Measurements from ENCODE around the gene PKHD1. TPM values are rescaled to one million over a fixed set of nuclear protein-coding genes. Genes with fewer than 3 reads are reported as not detected.

The PKHD1 gene
- total and polyA plus RNA-seq, 4 experiments from 2014 or later = not detected

GRCh38 chr6:51570168-51570921 lies 517.1 kb downstream of the PKHD1 start:
- ChIA-PET POLR2A (ENCODE audit: partially characterized antibody) (no interaction called here), CTCF (ENCODE audit: partially characterized antibody) (no interaction called here)
- intact Hi-C loops (cut with micrococcal nuclease) = no loop called here

GRCh38 chr6:51569594-51569993 lies 517.8 kb downstream of the PKHD1 start:
- Histone ChIP-seq H3K27ac (ENCODE audit: low read depth, low read length) (no peak overlapping the region), H3K4me3 (ENCODE audit: low read length in 2 of 2) (no peak overlapping the region), H3K27me3 (ENCODE audit: insufficient read depth, low read length) (no peaks in the 10 kb centered on the region), H3K36me3 (ENCODE audit: insufficient read depth, low read length) (no peaks in the 10 kb centered on the region), H3K4me1 (ENCODE audit: insufficient read depth, low read length) (no peaks in the 10 kb centered on the region), H3K9me3 (ENCODE audit: control insufficient read depth in 1 of 2, low read length in 2 of 2) (no peaks in the 10 kb centered on the region)
- H3K27ac Mint-ChIP-seq = no peak overlapping the region
- H3K4me1 Mint-ChIP-seq = no peaks in the 10 kb centered on the region
- peaks cover 0 to 12% (median 3%) of the 10 kb centered on the region in 8 donors for H3K9me3 Mint-ChIP-seq
- intact Hi-C loops (cut with micrococcal nuclease) = no loop called here
- DNase-seq = no peak
- no peak overlapping the region for H3K4me3 Mint-ChIP-seq
- CTCF ChIA-PET (ENCODE audit: partially characterized antibody) = no interaction called here
- no peaks in the 10 kb centered on the region for H3K36me3 Mint-ChIP-seq
- H3K27me3 Mint-ChIP-seq = no peaks in the 10 kb centered on the region
- POLR2A ChIA-PET (ENCODE audit: partially characterized antibody) = no interaction called here

More at GRCh38 chr6:51570168-51570921, 517.1 kb downstream of the PKHD1 start:
- Mint-ChIP-seq H3K27ac (no peak overlapping the region), H3K27me3 (no peaks in the 10 kb centered on the region), H3K4me1 (no peaks in the 10 kb centered on the region), H3K9me3 (peaks cover 0 to 12% (median 3%) of the 10 kb centered on the region in 8 donors), H3K36me3 (no peaks in the 10 kb centered on the region), H3K4me3 (no peak overlapping the region)
- H3K4me3 ChIP-seq (ENCODE audit: low read length in 2 of 2) = no peak overlapping the region
- H3K4me1 ChIP-seq (ENCODE audit: insufficient read depth, low read length) = no peaks in the 10 kb centered on the region
- no peaks in the 10 kb centered on the region for H3K36me3 ChIP-seq (ENCODE audit: insufficient read depth, low read length)
- no peaks in the 10 kb centered on the region for H3K27me3 ChIP-seq (ENCODE audit: insufficient read depth, low read length)
- H3K27ac ChIP-seq (ENCODE audit: low read depth, low read length) = no peak overlapping the region
- DNase-seq = no peak
- no peaks in the 10 kb centered on the region for H3K9me3 ChIP-seq (ENCODE audit: control insufficient read depth in 1 of 2, low read length in 2 of 2)

GRCh38 chr6:51568771-51569170 lies 518.6 kb downstream of the PKHD1 start:
- H3K27me3 Mint-ChIP-seq = no peaks in the 10 kb centered on the region
- ChIA-PET POLR2A (ENCODE audit: partially characterized antibody) (no interaction called here), CTCF (ENCODE audit: partially characterized antibody) (no interaction called here)
- H3K27ac ChIP-seq (ENCODE audit: low read depth, low read length) = no peak overlapping the region
- no peak overlapping the region for H3K27ac Mint-ChIP-seq
- H3K9me3 Mint-ChIP-seq = peaks cover 0 to 10% (median 2%) of the 10 kb centered on the region in 8 donors
- H3K27me3 ChIP-seq (ENCODE audit: insufficient read depth, low read length) = no peaks in the 10 kb centered on the region
- intact Hi-C loops (cut with micrococcal nuclease) = no loop called here
- no peaks in the 10 kb centered on the region for H3K9me3 ChIP-seq (ENCODE audit: control insufficient read depth in 1 of 2, low read length in 2 of 2)
- H3K4me1 ChIP-seq (ENCODE audit: insufficient read depth, low read length) = no peaks in the 10 kb centered on the region
- H3K4me3 ChIP-seq (ENCODE audit: low read length in 2 of 2) = no peak overlapping the region
- no peaks in the 10 kb centered on the region for H3K4me1 Mint-ChIP-seq
- no peaks in the 10 kb centered on the region for H3K36me3 ChIP-seq (ENCODE audit: insufficient read depth, low read length)
- H3K4me3 Mint-ChIP-seq = no peak overlapping the region
- H3K36me3 Mint-ChIP-seq = no peaks in the 10 kb centered on the region
- DNase-seq = no peak

GRCh38 chr6:51565472-51565871 lies 521.9 kb downstream of the PKHD1 start:
- no peaks in the 10 kb centered on the region for H3K4me1 ChIP-seq (ENCODE audit: insufficient read depth, low read length)
- no peak overlapping the region for H3K27ac Mint-ChIP-seq
- no peak overlapping the region for H3K4me3 ChIP-seq (ENCODE audit: low read length in 2 of 2)
- H3K27me3 ChIP-seq (ENCODE audit: insufficient read depth, low read length) = no peaks in the 10 kb centered on the region
- DNase-seq = no peak
- H3K36me3 ChIP-seq (ENCODE audit: insufficient read depth, low read length) = no peaks in the 10 kb centered on the region
- ChIA-PET CTCF (ENCODE audit: partially characterized antibody) (no interaction called here), POLR2A (ENCODE audit: partially characterized antibody) (no interaction called here)
- H3K27ac ChIP-seq (ENCODE audit: low read depth, low read length) = no peak overlapping the region
- intact Hi-C loops (cut with micrococcal nuclease) = no loop called here
- no peaks in the 10 kb centered on the region for H3K9me3 ChIP-seq (ENCODE audit: control insufficient read depth in 1 of 2, low read length in 2 of 2)
- peaks cover 0 to 8% (median 3%) of the 10 kb centered on the region in 8 donors for H3K9me3 Mint-ChIP-seq
- no peaks in the 10 kb centered on the region for H3K4me1 Mint-ChIP-seq
- no peaks in the 10 kb centered on the region for H3K36me3 Mint-ChIP-seq
- H3K27me3 Mint-ChIP-seq = no peaks in the 10 kb centered on the region
- H3K4me3 Mint-ChIP-seq = no peak overlapping the region

Other genes starting within 250 kb of the PKHD1 start
- not detected for gene IL17A, start 98.8 kb upstream of the PKHD1 start, total RNA-seq
- under 1 TPM; 0.13 to 0.16 TPM for gene IL17A, start 98.8 kb upstream of the PKHD1 start, polyA plus RNA-seq
- gene IL17F, start 156.9 kb upstream of the PKHD1 start, total RNA-seq = not detected
- not detected for gene IL17F, start 156.9 kb upstream of the PKHD1 start, polyA plus RNA-seq
- gene MCM3, start 197.1 kb upstream of the PKHD1 start, total RNA-seq = 10 to 100 TPM; 48.6 to 54.2 TPM
- 10 to 100 TPM; 46.2 to 58.1 TPM for gene MCM3, start 197.1 kb upstream of the PKHD1 start, polyA plus RNA-seq